Renal cortex interstitium (tissue), 11 donors: Measurements from ENCODE around the gene PTPRE. TPM values are rescaled to one million over a fixed set of nuclear protein-coding genes. Genes with fewer than 3 reads are reported as not detected.

Experiments
- DNase-seq, 11 donors: peaks; one replicate each; pipeline ENCODE4 v3.0.0-alpha.2; 2013; ENCODE audit warnings: low read depth in 9 of 11, low spot score in 4 of 11; ENCODE audit errors: extremely low read depth in 1 of 11
- polyA plus RNA-seq, 3 donors: library from polyadenylated mRNA; unstranded; fragments of 120-200 nt; gene quantifications; one replicate each; pipeline ENCODE4 v1.2.1, GENCODE V29; 2013; ENCODE audit not compliant: insufficient read length in 3 of 3

Gene PTPRE
- polyA plus RNA-seq, 3 donors, result 5.6 to 7.8 (median 5.7) TPM

DNA sequence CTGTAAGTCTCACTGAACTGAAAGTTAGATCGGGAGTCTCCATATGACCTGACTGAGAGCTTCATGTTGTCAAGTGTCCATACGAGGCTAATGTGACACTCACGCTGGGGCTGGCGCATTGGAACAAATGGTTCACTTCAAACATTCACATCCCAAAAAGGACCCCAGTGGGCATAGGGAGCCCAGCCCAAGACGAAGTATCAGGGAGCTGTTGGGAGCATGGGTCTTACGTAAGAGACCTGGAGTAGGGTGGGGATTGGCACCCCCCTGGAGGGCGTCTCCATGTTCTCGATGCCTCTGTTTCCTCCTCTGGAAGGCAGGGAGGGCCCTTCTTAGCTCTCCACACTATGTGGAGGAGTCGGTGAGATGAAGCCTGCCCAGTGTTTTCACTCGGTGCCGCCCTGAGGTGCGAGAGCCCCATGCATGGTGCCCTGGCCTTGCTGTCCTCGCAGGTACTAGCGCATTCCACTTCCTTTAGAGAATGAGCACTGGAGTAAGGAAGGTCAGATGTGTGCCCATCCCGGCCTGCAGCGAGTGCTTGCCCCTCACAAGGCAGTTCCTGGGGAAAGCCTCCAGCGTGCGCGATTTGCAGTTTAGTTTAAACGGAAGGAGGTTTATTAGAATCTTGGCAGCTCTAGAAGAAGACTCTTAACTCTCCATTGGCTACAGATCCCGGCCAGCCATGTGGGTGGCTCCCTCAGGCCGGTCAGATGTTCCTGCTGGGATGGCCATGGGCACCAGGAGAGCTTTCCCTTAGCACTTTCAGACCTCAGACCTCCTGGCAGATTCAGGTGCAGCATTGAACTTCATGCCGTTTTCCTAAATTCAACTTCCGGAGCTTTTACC, 64.4 kb downstream of the PTPRE start:
- DNase-seq, result no peak

DNA sequence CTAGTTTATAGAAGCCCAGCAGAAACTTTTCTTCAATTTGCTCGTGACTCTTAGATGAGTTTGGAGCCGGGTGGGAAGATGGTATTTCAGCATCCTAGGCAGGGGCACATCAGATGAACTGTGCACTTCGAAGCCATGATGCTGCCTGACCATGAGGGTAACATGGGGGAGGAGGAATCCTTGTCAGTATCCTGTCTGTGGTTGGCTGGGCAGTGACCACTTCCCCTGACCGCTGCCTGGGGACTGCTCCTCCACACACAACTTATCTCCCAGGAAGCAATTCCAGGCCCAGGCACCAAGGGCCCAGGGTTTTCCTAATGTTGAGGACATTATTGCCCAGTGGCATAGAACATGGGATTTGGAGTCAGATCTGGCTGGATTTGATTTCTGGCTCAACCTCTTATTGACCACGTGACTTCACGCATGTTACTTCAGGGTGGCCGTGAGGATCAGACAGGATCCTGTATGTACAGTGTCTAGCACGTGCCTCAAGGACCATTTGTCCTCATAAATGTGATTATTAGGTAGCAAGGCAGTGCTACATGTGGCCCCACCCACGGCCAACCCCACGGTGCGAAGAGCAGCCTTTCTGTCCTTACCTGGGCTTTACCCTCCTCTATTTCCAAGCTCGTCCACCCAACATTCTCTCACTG, 65.2 kb downstream of the PTPRE start:
- no peak for DNase-seq

DNA sequence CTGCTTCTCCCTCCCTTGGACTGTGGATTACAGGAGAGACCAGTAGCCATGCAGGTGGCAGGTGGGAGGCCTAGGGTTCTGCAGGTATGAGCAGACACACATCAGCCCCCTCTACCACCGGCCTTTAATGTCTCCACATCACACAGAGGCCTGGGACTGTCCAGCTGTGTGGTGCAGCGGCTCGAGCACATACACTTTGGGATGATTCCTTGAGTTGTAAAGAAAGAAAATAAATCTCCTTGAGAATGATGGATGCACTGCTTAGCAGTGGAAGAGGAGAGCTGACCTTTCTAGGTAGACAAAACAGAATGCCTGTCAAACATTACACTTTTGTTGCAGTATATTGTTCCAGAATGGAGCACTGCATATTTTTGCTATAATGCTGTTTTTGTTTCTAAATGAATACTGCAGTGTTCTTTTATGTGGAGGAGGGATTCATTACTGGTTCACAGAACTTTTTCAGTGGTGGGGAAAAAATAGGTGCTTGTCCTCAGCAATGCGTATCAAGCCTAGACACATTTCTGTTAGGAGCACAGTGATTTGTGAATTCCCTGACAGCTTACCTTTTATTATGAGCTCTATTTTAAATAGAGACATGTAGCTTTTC, 66.0 kb downstream of the PTPRE start:
- DNase-seq, result no peak

DNA sequence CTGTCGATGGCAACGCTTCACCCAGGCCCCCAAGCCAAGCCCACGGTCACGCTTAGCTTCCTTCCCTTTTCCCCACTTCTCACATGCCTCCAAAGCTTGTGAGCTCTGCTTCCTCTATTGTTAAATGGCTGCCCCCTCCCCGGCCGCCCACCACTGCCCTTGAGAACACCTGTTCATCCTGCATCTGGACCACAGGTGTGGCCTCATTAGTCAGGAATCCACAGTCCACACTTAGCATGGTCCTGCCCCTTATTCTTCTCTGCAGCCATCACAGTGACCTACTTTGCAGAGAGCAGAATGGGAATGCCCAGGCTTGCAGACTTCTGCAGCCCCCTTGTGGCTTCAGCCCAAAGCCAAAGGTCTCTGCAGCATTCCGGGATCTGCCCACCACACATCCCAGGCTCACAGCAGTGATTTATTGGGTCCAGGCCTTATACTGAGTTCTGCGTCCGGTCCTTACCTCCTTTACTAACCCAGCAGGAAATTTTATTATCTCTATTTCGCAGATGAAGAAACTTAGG, 66.9 kb downstream of the PTPRE start:
- DNase-seq, result no peak

DNA sequence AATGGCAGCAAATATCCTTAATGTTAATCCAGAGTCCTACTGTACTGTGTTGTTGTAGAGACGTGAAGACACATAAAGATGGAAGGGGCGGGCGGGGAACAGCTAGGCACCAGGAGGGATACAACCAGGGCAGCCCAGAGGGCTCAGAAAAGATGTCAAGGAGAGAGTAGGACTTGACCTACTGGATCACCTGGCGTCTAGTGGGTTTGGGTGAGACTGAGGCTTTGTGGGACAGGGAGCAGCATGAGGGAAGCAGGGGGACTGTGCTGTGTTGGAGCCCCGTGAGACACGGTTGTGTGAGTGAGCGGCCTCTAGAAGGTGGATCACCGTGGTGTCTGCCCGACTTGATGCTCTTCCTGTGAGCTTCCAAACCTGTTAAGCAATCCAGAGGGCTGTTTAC, 68.0 kb downstream of the PTPRE start:
- DNase-seq, result no peak

DNA sequence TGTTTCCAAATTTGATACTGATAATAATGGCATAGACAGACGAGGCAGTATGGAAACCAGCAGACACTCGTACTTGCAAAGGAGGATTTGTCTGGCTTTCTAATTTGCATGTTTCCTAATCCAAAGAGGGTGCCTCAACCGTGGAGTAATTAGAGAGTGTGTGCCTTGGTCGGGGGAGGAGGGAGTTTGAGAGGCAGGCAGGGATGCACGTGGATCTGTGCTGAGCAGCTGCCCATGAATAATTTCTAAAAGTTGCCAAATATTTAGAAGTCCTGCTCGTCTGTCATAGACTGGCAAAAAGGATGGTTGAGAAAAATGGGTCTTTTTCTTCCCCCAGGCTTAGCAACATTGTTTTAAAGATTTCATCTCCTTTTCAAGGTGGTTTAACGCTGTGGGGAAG, 69.4 kb downstream of the PTPRE start:
- no peak for DNase-seq

DNA sequence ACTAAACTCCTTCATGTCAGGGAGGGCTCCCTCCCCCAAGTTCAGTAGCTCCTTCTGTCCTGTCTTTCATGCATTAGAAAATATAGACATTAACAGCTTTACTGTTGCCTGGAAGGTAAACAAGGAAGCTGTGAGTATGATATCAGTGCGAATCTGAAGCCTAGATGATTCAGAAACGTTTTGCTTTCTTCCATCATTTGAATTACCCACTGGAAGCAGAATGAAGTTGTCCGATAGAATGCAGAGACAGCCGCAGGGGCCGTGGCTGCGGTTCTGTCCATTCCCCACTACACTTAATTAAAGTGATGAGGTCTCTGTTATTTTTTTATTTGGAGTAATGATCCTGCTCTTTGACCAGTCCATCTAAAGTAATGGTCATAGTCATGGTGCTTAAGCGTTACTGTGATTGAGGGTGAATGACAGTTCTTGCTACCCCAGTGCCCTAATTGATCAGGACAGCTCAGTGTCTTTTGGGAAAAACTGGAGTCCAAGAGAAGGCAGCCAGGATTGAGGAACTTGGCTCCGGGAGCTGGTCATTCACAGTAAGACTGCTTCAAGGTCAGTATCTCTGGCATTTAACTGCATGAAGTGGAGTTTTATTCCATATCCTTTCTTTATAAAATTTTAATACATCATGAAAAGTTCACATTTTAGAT, 69.9 kb downstream of the PTPRE start:
- DNase-seq, result no peak

DNA sequence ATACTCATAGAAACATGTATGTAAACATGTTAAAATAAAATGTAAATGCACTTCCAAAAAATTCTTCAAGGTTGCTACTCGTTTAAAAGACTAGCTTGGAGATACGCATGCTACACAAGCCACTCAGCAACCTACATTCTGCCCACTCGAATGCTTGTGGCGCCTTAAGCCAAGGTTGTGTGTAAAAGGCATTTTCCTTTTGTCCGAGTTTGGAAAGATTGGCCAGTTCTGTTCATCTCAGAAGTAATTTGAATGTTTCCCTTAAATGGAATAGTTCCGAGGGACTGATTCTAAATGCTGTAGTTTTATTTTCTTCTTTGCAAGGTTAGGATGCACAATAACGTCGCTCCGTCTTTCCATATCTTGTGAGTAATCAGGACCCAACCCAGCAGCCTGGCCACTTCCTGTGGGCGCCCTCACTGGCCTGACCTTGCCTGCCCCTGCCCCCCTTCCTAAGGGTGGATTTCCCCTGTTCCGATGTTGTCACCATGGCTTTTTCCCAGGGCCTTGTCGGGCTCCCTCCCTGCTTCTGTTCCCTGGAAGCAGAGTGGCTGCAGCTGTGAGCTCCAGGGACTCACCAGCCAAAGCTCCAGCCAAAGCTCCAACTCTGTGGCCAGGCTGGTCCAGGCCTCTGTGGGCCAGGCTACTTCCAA, 70.6 kb downstream of the PTPRE start:
- DNase-seq, result peak in 2 of 11 donors; percentile 18 to 51

DNA sequence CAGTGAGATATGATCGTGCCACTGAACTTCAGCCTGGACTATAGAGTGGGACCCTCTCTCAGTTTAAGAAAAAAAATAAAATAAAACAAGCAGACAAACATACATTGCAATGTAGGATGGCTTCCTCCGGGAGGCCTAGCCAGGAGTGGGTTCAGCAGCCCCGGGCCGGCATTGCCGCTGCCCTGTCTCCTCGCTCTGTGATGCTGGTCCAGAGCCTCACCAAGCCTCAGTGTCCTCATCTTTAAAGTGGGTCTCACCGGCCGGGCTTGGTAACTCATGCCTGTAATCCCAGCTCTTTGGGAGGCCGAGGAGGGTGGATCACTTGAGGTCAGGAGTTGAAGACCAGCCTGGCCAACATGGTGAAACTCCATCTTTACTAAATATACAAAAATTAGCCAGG, 71.6 kb downstream of the PTPRE start:
- no peak for DNase-seq

DNA sequence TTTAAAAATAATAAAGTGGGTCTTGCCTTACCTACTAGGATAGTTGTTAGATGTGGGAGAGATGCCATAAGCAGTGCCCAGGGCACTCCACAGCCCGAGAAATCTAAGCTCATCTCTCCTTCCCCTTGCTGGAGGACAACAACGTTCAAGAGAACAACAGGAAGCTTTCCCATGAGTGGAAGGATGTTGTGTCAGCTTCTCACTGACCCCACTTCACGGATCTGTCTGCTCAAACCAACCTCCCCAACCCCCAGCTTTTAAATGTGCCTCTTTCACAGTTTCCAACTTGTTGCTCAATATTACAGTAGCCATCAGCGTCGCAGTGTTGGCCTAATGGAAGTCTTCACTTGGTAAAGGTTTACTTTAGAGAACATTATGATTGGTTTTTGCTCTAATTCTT, 72.1 kb downstream of the PTPRE start:
- DNase-seq, result no peak

DNA sequence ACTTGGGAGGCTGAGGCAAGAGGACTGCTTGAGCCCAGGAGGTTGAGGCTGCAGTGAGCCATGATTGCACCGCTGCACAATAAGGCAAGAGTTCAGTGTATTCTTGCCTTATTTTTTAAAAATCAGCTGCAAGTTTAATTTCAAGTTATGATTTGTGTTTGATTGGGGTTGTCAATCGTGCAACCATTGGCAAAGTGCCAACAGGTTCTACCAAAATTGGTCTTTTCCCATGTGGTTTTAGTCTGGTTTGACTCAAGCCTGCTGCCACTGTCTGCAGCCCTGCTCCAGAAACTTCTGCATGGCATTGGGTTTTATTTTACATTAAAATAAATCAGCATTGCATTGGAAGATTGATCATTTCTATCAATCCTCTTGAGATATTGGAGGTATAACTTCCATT, 72.7 kb downstream of the PTPRE start:
- DNase-seq, result no peak

DNA sequence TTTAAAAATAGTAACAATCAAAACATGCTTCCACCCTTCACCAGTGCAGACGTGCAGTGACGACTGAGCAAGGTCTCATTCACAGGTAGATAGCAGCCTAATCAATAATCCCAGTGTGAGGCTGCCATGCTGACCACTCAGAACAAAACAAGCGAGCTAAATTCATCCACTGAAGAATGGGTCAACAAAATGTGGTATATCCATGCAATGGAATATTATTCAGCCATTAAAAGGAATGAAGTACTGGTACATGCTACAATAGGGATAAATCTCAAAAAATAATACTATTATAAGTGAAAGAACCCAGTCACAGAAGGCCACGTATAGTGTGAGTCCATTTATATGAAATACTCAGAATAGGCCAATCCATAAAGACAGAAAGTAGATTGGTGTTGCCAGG, 74.0 kb downstream of the PTPRE start:
- DNase-seq, result no peak

DNA sequence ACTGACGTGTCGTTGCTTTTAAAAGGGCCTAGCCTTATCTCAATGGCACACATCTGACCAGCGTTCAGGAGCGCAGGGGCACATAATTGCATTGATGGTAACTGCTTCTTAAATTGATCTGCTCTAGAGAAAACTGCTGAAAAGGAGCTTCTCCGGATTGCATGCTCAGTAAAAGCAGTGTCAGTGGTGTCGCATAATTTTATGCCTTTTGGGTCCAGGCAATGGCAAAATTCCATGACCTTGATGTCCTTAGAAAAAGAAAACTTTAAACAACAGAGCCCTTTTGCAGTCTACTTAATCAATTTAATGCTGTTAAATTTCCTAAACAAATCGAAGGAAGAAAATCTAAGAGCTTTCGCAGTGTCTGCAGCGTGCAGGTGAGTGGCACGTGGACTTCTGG, 75.7 kb downstream of the PTPRE start:
- DNase-seq, result no peak

DNA sequence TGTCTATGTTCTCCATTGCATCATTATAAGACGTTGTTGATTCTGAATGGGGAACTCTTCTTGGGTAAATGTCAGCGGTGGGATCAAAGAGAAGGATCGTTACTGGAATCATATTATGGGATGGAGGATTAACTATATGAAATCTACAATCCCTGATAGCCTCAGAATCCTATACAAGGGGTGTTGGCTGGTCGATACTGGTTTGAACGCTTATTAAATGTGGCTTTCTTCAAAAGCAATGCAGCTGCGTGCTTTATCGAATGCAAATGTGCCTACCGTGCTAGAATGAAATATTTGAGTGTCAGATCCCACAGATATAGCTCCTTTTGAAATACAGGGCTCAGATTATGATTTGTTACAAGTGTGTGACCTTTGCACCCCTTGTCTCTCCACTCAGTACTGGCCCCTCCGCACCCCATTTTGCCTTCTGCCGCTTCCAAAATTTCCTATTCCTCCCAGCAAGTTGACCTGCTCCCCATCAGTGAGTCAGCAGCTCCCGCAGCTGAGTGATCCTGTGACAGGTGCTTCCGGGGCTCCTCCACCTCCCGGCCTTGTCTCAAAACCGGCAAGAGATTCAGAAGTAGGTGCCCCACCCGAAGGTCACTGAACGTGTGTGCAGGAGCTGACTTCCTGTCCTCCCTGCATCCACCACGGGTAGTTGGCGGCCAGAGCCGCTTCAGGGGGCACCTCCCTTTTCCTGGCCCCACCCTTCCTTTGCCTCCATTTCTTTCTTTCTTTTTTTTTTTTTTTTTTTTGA, 76.6 kb downstream of the PTPRE start:
- no peak for DNase-seq

DNA sequence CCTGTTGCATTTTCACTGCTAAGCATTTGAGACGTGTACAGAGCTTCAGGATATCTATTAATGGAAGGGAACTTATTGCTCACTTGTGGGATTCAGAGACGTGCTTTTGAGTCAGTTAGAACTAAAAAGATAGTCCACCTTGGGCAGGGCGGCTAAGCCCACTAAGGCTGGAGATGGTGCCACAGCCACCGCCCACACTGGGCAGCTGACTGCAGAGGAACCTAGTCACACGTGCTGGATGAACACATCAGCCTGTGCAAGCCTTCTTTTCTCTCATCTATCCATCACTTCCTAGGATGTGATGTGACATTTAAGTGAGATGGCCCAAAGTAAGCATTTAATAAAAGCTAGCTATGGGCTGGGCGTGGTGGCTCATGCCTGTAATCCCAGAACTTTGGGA, 78.0 kb downstream of the PTPRE start:
- DNase-seq, result no peak

DNA sequence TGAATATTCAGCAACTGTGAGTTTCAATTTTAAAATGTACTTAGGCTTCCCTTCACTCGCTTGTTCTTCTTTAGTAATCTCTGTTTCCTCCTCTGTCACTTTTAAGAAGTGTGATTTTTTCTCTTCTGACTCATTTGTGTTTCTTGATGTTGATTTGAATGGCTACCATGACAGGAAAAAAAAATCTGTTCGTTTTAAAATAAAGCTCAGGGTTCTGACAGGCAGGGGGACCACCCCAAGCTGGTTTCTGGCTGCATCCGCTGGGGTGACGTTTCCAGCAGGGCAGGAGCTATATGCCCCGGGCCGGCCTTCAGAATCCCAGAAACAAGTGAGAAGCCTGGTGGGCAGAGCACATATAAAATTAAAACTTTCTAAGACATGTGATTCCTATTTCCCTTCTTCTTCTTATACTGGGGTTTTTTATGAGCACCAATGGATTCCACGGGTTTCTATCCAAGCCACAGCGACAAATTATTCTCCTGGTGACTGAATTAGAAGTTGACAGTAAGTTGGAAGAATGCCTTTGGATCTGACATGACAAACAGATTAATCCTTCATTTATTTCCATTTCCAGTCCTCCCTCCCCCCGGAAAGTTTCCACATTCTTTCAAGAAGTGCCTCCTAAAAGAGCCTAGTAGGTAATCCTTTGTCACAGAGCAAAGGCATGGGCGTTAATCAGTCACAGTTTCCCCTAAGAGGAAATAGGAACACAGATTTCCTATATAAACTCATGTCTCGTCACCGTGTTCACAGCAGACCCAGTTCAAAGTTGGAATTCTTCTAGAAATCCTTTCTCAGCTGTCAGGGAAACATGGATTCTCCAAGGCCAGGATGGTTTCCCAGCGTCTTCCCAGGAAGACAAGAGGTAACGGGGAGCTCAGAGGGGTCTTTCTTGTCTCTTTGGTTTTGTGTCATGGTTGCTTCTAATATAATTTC, 79.9 kb downstream of the PTPRE start:
- no peak for DNase-seq
